NAMALWA (cell line): ENCODE measurements around the gene TBC1D3H.
"Not testable (repeated sequence)": the region's sequence is repeated elsewhere in the genome, so short reads cannot be mapped to it uniquely, and the experiment has no call there.

Source experiments
- DNase-seq: peaks from one replicate; pipeline ENCODE4 v3.0.0-alpha.2; 2015; ENCODE audit warnings: low spot score

TBC1D3H gene

DNA sequence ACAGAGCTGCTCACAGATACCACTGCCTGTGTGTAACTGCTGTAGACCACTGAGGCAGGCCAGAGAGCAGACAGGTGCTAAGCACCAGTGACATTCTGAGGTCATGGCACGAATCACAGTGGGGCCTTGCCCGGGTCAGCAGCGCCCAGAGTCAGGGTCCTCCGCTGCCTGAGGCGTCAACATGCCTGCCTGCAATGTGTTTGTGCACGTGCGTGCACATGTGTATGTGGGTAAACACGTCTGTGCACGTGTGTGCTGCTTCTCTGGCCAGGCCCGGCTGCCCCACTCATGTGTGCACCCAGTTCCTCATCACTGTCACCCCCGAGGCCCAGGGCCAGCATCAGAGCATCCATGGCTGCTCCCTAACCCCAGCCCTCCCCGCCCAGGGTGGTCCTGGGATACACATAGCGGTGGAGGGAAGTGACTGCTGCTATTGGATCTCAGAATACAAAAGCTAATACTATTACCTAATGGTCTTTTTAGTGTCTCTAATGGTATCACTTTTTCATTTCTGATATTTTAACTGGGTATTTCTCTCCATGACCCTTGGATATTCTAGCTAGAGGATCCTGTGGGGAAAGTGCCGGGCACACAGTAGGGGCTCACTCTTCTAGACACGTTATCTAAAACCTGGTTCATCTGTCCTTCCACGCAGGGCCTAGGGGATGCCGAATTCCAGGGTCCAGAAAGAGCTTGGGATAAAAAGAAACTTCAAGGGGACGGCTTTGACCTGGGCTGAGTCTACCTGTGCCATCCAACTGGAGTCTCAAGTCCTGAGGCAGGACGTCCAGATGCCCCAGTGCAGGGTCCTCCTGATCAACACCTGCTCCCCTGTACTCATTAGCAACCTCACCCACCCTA lies at the start of gene TBC1D3H:
Gene TBC1D3H (minus strand): TSS at position 51 of the 861 bp plus-strand sequence. CDS start 1,540 bp downstream, outside the sequence.
- not testable (repeated sequence) for DNase-seq

- not testable (repeated sequence) for DNase-seq
Measured at GRCh38 chr17:36428891-36429290, 40.7 kb upstream of the TBC1D3H start.

DNA sequence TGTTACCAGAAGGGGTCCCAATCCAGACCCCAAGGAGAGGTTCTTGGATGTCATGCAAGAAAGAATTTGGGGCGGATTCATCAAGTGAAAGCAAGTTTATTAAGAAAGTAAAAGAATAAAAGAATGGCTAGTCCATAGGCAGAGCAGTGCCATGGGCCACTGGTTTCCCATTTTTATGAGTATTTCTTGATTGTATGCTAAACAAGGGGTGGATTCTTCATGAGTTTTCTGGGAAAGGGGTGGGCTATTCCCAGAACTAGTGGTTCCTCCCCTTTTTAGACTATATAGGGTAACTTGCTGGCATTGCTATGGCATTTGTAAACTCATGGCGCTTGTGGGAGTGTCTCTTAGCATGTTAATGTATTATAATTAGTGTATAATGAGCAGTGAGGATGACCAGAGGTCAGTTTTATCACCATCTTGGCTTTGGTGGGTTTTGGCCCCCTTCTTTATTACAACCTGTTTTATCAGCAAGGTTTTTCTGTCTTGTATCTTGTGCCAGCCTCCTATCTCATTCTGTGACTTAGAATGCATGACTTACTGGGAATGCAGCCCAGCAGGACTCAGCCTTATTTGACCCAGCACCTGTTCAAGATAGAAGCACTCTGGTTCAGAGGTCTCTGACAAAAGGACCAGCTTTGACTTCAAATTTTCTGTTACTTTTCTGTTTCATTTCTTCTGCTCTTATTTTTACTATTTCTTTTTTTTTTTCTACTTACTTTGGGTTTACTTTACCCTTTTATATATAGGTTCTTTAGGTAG lies 27.1 kb upstream of the TBC1D3H start:
- DNase-seq: not testable (repeated sequence)

DNA sequence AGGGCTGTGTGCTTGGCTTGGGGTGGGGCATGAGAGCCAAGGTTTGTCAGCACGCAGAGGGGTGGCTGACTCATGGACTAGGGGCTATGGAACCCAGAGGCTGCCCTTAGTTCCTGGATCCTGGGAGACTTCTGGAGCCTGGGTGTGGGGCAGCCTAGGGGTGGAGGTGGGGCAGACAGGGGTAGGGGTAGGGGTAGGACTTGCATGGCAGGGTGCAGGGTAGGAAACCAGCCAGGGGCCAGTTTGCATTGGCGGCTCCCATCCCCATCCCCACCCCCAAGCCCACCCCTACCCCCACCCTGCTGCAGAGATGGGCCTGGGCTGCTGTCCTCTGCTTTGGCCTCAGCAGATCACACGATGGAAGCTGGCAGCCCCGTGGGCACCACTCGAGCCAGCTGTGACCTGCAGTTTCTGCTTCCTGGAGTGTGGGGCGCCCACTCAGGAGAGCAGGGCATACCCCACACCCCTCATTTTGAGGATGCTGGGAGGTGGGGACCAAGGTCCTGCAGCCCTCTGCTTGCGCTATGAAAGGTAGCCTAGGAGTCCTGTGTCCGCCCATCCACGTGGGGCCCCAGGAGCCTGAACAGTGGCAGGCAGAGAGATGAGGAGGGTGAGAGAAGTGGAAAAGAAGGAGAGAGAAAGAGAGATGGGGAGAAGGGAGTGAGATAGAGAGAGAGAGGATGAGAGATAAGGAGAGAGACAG lies 2.9 kb upstream of the TBC1D3H start:
- not testable (repeated sequence) for DNase-seq

GRCh38 chr17:36375938-36376337 lies 12.3 kb downstream of the TBC1D3H start:
- DNase-seq: not testable (repeated sequence)

DNA sequence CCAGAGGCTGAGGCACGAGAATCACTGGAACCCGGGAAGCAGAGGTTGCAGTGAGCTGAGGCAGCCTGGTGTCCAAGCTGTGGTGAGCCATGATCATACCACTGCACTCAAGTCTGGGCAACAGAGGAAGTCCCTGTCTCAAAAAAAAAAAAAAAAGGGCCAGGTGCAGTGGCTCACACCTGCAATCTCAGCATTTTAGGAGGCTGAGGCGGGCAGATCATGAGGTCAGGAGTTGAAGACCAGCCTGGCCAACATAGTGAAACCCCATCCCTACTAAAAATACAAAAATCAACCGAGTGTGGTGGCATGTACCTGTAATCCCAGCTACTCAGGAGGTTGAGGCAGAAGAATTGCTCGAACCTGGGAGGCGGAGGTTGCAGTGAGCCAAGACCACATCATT lies 25.7 kb downstream of the TBC1D3H start:
- DNase-seq: not testable (repeated sequence)
